Hematopoietic multipotent progenitor cell treated with erythropoietin and hydrocortisone succinate and interleukin-3 and kit ligand, for 4 days (in vitro differentiated cells): ENCODE measurements around the gene FSD1.

Experiments used
- DNase-seq: peaks from one replicate; pipeline ENCODE4 v3.0.0-alpha.2; 2015

FSD1 gene

DNA sequence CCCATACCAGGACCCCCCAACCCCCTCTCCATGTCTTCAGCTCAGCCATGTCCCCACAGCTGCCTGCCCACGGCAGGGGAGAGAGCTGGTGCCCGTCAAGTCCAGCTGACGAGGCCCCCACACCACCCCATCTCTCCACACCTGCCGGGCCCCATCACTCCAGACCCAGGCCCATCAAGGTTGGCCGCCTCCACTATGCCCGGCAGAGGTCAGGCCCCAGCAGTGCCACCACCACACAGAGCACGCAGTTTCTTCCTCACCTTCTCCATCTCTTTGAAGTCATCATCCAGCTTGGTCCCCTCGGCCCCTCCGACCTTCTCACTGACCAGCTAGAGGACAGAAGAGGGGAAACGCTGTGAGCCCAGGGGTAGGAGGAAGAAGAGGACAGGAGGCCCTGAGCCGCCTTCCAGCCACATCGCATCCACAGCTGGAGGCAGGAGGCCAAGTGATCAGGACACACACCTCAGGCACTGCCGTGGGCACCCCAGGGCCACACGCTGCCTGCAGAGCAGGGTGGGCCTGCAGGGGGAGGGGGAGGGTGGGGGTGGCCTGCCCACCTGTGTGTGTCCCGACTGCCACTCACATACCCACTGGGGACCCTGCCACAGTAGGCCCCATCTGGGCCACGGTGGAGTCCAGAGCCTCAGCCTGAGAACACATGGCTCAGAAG, 62.4 kb downstream of the FSD1 start:
- DNase-seq, result no peak

DNA sequence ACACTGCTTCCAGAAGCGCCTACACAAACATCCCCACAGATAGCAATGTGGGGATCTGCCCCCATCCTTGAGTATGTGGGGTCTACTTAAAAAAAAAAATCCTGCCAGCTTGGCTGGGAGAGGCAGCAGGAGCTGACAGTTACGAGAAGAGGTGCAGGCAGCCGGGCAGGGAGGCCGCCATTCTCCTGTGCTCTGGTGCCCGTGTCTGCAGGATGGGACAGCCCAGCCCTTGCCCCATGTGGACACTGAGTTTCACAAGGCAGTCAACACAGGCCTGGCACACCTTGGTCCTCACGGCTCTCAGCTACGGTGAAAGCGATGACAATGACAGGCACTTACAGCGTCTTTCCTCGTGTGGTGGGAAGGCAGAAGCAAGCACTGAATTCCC, 62.9 kb downstream of the FSD1 start:
- no peak for DNase-seq

DNA sequence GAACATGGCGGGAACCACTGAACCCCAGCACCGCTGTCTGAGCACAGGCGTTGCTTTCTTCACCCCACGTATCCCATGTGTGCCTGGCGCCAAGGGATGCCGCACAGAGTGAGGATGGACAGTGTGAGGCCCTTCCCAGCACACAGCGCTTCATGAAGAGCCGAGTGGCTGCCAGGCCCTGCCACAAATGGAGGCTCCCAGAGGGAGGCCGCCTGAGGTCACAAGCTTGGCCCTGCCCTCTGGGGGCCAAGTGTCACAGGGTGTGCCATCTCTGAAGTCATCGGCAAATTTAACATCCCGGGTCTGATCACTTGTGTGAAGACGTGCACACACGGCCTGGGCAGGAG, 63.4 kb downstream of the FSD1 start:
- no peak for DNase-seq

DNA sequence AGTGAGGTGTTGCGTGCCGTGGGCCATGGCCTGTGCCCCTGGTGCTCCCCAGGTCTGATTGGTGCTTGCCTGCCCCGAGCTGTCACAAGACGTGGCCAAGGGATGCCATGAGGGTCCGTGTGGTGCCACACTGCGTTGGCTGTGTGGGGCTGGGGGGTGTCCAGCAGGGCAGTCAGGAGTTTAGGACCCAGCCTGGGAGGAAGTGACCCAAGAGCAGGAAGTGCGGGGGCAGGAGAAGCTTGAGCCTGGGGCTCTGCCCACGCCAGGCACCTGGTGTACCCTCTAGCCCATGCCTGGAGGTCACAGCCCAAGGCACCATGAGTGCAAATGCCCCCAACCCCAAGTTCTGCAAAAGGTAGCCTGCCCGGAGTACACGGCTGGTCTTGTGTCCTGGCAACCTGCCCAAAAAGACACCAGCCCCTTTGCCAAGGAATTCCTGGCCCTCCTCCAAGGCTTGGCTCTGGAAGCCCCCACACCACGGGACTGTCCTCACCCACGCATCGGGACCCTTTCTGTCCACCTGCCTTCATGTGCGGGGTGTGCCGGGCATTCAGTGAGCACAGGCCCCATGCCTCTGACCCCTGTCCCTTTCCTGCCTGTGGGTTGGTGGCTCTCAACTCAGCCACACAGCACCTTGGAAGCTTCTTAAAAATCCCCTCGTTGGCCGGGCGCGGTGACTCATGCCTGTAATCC, 63.9 kb downstream of the FSD1 start:
- DNase-seq, result no peak

DNA sequence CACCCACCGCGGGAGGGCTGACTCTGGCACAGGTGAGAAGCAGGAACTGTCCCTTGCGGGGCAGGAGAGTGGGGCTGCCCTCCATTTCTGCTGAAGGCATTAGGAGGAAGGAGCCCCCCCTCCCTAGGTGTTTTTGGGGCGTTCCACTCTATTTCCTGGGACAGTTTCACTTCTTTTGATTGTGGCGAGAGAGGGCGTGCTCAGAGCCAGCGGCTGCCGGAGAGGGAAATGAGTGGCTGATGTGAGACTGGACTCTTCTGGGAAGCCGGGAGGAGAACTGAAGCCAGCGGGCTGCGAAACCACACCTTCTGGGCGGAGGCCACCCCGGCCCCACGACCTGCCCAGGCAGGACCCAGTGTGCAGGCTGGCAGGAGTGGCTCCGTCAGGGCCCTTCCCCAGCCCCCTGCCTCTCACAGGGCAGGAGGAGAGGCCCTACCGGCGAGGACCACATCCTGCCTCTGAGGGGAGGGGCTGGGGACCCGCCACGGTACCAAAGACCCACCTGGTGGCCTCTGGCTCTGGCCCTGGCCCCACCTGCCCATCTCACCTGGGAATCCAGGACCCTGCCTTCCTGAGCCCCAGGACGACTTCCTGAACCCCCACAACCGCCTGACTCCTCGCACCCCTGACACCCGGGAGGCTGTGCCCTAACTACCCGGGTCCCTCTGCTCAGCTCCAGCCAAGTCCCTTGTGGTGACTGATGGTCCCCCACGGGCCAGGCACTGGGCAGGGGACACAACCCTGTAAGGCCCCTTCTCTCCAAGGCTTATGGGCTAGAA, 64.9 kb downstream of the FSD1 start:
- peak; percentile 74 for DNase-seq

DNA sequence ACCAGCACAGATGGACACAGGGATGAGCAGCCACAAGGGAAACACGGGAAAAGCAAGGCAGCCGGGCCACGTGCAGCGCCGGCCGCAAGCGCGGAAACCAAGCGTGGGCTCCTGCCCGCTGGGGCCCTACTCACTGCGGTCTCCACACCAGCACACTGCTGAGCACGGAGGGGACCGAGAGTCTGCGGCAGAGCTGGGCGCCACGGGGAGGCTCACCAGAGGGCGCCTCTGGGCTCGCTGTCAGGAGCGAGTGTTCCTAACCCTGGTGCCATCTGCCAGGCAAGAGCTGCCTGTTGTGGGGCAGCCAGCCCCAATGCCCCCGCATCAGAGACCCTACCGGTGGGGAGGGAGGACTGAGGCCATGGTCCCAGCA, 65.5 kb downstream of the FSD1 start:
- peak; percentile 90 for DNase-seq

DNA sequence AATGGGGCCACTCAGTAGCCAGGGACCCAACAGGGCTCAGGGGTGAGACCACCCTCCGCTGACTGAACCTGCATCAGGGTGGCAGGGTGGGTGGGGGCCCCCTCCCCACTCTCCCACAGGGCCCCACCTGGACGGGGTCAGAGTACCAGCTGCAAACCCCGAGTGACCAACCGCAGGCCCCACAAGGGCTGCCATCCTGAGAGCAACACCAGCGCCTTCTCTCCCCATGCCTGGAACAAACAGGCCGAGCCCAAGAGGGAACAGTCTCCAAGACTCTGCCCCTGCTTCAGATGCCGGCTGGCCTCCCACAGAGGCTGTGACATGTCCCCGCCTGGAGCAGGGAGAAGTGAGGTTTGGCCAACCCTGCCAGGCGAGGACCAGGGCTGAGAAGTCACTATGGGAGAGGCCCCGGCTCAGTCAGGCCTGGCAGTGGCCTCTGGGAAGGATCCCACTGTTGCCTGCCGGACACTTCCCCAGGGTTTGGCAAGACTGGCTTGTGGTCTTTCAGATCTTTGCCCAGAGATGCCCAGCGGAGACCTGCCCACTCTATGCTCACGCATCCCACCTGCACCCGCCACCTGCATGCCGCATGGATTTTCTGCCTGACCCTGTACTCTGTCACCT, 66.1 kb downstream of the FSD1 start:
- DNase-seq, result no peak

DNA sequence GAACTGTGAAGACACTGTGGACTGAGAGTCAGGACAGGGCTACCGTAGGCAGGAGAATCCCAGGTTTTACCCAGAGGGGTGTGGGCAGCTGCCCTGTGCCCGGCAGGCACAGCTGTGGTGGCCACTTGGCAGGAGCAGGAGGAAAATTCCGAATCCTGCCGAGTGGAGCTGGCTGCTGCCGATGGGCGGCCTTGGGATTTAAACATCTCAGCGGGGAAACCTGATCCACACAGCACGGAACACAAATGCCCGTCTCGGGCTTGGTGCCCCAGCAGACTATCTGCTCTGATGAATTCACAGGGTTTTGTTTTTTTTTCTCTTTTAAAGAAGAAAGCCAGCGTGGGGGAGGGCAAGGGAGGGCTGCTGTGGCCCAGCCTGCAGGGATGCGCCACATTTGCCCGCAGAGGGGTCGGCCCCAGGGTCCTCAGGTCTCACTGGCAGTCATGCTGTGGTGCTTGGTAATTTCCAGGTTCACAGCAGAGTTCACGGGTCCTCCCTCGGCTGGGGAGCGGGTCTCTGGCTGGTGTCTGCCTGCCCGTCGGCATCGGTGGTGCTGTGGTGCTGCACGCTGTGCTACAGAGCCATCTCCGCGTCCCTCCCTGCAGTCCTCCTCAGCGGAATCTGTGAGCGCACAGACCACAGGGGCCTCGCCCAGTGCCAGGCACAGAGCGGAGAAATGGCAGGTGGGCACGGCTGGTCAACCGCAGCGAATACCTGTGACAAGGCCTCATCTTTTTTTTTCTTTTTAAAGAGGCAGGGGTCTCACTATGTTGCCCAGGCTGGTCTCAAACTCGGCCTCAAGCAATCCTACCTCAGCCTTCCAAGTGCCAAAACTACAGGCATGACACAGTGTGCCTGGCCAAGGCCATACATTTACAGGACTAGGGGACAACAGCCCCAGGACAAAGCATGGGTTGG, 67.1 kb downstream of the FSD1 start:
- no peak for DNase-seq

DNA sequence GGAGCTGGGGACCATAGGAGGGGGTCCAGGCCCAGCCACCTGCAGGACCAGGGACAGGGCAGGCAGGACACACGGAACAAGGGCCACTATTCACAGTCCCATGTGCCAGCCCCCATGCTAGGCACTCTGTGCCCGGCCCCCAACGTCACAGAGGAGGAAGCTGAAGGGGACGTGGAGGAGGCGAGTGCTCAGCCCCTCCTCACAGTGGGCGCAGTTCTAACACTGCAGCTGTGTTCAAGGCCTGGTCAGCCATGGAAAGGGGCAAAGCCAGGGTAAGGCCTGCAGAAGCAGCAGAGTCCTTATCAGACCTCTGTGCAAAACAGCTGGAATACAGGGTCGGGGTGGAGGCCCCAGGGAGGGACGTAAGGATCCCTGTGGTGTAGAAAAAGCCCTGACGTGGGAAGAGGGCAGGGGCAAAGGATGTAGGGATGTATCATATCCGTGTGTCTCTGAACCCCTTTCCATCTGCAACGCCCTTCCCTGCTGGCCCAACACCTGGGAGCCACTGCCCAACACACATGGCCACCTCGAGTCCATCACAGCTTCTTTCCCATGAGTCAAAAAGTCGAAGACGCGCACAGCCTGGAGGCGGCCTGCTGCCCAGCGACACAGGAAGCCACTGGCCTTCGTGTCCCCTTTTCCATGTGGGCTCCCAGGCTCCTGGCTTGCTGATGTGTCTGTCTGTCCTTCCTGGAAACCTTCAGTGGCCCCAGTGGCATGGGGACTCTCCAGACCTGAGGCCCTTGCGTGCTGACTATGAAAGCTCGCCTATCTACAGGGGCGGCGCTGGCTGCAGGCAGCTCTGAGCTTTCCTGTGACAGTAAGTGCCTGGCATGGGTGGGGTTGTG, 68.0 kb downstream of the FSD1 start:
- DNase-seq, result peak; percentile 59

DNA sequence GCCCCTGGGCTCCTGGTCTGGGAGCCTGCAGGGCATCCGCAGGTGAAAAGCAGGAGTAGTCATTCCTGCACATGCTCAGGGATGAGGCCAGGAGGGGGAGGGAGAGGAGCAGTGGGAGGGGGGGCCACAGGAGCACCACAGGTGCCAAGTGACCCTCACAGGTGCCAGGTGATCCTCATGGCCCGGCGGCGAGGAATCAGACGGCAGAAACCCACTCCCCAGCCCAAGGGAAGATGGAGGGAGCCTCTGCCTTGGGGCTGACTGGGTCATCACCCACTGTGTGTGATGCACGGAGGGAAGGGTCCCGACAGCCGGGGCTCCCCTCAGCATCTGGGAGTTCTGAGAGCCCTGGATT, 68.6 kb downstream of the FSD1 start:
- no peak for DNase-seq
